Putamen (tissue), 1 donor: ENCODE data around the gene COPG2.

ENCODE experiments used
- DNase-seq: peaks from one replicate; pipeline ENCODE4 v3.0.0-alpha.2; 2016; ENCODE audit warnings: low spot score

The COPG2 gene

DNA sequence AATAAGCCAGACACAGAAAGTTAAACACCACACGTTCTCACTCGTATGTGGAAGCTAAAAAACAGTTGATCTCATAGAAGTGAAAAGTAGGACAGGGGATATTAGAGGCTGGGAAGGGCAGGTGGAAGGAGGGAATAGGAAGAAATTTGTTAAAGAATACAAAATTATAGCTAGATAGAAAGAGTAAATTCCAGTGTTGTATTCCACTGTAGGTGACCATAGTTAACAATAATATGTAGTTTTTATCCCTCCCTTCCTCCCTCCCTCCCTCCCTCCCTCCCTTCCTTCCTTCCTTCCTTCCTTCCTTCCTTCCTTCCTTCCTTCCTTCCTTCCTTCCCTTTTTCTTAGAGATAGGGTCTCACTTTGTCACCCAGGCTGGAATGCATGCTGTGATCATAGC is 196.6 kb downstream of the COPG2 start:
- DNase-seq: no peak

DNA sequence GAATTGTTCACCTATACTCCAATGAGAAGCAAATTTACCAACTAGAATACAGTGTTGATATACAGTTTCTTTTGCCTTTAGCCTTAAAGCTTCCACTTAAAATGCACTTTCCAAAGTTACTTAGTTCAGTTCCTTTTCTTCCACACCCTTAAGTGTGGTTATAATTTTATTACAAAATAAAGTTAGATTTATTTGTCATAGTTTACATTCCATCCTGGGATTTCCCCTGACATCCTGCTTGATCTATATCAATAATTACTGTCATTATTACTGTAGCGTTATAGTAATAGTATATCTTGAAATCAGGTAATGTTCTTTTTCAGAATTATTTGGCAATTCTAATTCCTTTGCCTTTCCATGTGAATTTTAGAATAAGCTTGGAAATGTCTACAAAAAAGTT is 199.9 kb downstream of the COPG2 start:
- no peak for DNase-seq

DNA sequence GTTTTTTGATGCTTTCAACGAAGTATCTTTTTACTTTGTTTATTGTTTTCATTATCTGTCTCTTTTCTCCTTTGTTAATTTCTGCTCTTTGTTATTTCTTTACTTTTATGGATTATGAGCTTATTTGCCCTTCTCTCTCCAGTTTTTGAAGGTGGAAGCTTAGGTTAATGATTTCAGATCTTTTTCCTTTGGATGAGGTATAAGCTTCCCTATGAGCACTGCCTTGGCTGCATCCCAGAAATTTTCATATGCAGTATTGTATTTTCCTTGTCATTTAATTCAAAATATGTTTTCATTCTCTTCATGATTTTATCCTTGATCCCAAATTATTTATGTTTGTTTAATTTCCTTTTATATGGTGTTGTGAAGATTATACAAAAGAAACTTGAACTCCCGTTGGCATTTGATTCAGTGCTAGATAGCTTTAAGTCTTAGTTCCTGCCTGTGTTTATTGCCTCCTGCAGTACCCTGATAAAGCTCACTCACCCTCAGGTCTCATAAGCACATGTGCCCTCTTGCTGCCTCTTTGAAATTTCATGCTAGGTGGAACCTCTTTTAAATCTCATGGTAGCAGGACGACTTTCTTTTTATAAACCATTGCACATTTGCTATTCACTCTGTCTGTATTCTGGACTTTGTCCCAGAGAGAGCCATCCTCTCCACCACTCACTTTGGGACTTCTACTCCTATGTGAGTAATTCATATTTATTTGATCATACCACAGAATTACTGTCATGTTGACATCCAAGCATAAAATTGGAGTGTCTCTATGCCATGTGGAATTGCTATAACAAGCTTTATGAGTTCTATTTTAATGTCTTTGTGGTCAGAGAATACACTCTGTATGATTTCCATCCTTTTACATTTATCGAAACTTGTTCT is 204.8 kb downstream of the COPG2 start:
- no peak for DNase-seq

DNA sequence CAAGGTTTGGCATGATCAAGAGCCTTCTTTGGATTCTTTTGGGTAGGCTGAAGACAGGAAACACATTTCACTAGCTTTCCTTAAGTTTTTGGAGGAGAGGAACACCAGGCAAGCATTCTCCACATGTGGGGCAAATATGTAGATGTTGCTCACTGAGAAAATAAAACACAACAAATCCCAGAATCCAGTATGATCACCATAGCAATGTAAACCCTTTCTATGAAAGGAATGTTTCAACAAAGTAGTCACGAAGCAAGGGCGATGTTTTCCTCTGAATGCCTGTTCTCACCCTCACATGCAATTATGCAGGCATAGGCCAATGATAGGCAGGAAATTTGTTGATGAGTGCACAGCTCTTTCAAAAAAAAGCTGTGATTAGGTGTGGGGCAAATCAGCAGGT is 207.3 kb downstream of the COPG2 start:
- DNase-seq: no peak

DNA sequence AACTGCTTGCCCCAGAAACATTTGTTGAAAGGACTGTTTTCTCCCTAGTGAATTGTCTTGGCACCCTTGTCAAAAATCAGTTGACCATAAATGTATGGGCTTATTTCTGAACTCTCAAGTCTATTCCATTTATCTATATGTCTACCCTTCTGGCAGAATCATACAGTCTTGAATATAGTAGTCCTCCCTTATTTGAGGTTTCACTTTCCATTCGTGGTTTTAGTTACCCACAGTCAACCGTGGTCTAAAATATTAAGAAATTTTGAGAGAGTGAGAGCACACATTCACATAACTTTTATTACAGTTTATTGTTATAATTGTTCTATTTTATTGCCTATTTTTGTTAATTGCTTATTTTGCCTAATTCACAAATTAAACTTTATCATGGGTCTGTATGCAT is 210.3 kb downstream of the COPG2 start:
- DNase-seq: no peak
